Naive thymus-derived CD4-positive, alpha-beta T cell (primary cell): Measurements from ENCODE around the gene SH2D3C. TPM values are rescaled to one million over a fixed set of nuclear protein-coding genes. Genes with fewer than 3 reads are reported as not detected.

Source experiments
- ATAC-seq: fragments of 150-1000 bp; cut with Tn5 transposase; 2 replicates; pipeline ENCODE4 v1.10.0; 2021; ENCODE audit warnings: mild to moderate bottlenecking, moderate library complexity
- CTCF ChIA-PET: fragments of 350-600 bp; sonication (Branson Sonifier 250); formaldehyde crosslinking; loops from one replicate; lab custom pipeline; 2021; ENCODE audit warnings: antibody characterized with exemption; lab: Charles Lee
- POLR2A ChIA-PET: fragments of 350-600 bp; sonication (Branson Sonifier 250); formaldehyde crosslinking; loops from one replicate; lab custom pipeline; 2021; ENCODE audit warnings: antibody characterized with exemption, inconsistent platforms; lab: Charles Lee
- DNase-seq, 9 donors: peaks; one replicate each; pipeline versions ENCODE4 v3.0.0 to v3.0.0-alpha.2; 2020 to 2022; ENCODE audit warnings: mixed read lengths in 1 of 9
- H3K27ac ChIP-seq: one replicate; pipeline ENCODE4 v1.7.0; 2013; ENCODE audit warnings: mild to moderate bottlenecking, low read depth, low read length, moderate library complexity
- H3K27me3 ChIP-seq, 2 donors: one replicate each; pipeline ENCODE4 v1.7.0; 2013; ENCODE audit warnings: low read length in 2 of 2, mild to moderate bottlenecking in 2 of 2, moderate library complexity in 2 of 2; ENCODE audit not compliant: control insufficient read depth in 2 of 2, insufficient read depth in 2 of 2
- H3K36me3 ChIP-seq, 3 experiments: 1 replicate in 2 of 3; 2 replicates in 1 of 3; pipeline ENCODE4 v1.7.0; 2013; ENCODE audit warnings: low read length in 3 of 3, mild to moderate bottlenecking in 3 of 3, moderate library complexity in 1 of 3; ENCODE audit not compliant: insufficient read depth in 3 of 3, control insufficient read depth in 2 of 3
- H3K4me1 ChIP-seq, 2 donors: one replicate each; pipeline ENCODE4 v1.7.0; 2013; ENCODE audit warnings: low read length in 2 of 2, mild to moderate bottlenecking in 2 of 2, moderate library complexity in 1 of 2; ENCODE audit not compliant: control insufficient read depth in 2 of 2, insufficient read depth in 2 of 2
- H3K4me3 ChIP-seq: 2 replicates; pipeline ENCODE4 v1.7.0; 2013; ENCODE audit warnings: mild to moderate bottlenecking, low read length
- H3K9me3 ChIP-seq, 3 experiments: 1 replicate in 2 of 3; 2 replicates in 1 of 3; pipeline ENCODE4 v1.7.0; 2013; ENCODE audit warnings: low read length in 3 of 3; ENCODE audit not compliant: control insufficient read depth in 2 of 3
- H3K27ac Mint-ChIP-seq, 9 donors: one replicate each; pipeline ENCODE4 v1.8.0; 2020 to 2022; ENCODE audit warnings: mixed read lengths in 9 of 9, mild to moderate bottlenecking in 8 of 9, moderate library complexity in 5 of 9, inconsistent platforms in 2 of 9
- H3K27me3 Mint-ChIP-seq, 5 donors: one replicate each; pipeline ENCODE4 v1.8.0; 2021 to 2022; ENCODE audit warnings: mixed read lengths in 5 of 5, mild to moderate bottlenecking in 1 of 5
- H3K36me3 Mint-ChIP-seq, 5 donors: one replicate each; pipeline ENCODE4 v1.8.0; 2020 to 2022; ENCODE audit warnings: mixed read lengths in 5 of 5, mild to moderate bottlenecking in 3 of 5, inconsistent platforms in 1 of 5
- H3K4me1 Mint-ChIP-seq, 7 donors: one replicate each; pipeline ENCODE4 v1.8.0; 2020 to 2022; ENCODE audit warnings: mixed read lengths in 7 of 7, mild to moderate bottlenecking in 3 of 7, inconsistent platforms in 1 of 7
- H3K4me3 Mint-ChIP-seq, 10 donors: one replicate each; pipeline ENCODE4 v1.8.0; 2020 to 2022; ENCODE audit warnings: mild to moderate bottlenecking in 10 of 10, mixed read lengths in 10 of 10, moderate library complexity in 6 of 10, inconsistent platforms in 2 of 10
- H3K9me3 Mint-ChIP-seq, 11 donors: one replicate each; pipeline ENCODE4 v1.8.0; 2020 to 2022; ENCODE audit warnings: mixed read lengths in 11 of 11, mild to moderate bottlenecking in 4 of 11, inconsistent platforms in 1 of 11, moderate library complexity in 1 of 11
- intact Hi-C, 2 donors: fragments of 100-400 bp; cut with micrococcal nuclease; formaldehyde crosslinking; loops; one replicate each; pipeline ENCODE4 v1.15.1; 2023
- polyA plus RNA-seq, 2 donors: library from polyadenylated mRNA; unstranded; fragments of 300-500 nt; fragmentation: Illumina TruSeq; gene quantifications; one replicate each; pipeline ENCODE4 v1.2.3, GENCODE V29; 2021
- total RNA-seq, 6 experiments: library from RNA in 5 of 6; stranded (reverse) in 5 of 6; gene quantifications; 1 replicate in 5 of 6; 2 replicates in 1 of 6; pipeline ENCODE4 v1.2.3 and lab custom pipeline; 2021 to 2026

The SH2D3C gene, protein sequence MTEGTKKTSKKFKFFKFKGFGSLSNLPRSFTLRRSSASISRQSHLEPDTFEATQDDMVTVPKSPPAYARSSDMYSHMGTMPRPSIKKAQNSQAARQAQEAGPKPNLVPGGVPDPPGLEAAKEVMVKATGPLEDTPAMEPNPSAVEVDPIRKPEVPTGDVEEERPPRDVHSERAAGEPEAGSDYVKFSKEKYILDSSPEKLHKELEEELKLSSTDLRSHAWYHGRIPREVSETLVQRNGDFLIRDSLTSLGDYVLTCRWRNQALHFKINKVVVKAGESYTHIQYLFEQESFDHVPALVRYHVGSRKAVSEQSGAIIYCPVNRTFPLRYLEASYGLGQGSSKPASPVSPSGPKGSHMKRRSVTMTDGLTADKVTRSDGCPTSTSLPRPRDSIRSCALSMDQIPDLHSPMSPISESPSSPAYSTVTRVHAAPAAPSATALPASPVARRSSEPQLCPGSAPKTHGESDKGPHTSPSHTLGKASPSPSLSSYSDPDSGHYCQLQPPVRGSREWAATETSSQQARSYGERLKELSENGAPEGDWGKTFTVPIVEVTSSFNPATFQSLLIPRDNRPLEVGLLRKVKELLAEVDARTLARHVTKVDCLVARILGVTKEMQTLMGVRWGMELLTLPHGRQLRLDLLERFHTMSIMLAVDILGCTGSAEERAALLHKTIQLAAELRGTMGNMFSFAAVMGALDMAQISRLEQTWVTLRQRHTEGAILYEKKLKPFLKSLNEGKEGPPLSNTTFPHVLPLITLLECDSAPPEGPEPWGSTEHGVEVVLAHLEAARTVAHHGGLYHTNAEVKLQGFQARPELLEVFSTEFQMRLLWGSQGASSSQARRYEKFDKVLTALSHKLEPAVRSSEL
- total RNA-seq (10 to 100 TPM; 26.1 to 68.3 (median 51.9) TPM), polyA plus RNA-seq (10 to 100 TPM; 20.9 to 72.9 TPM), total RNA-seq (lab: John Stamatoyannopoulos, UW) (37.3 reads per million, percentile 65 among the genes with 10 or more reads in this experiment)

- Histone ChIP-seq H3K36me3 (peaks cover 7 to 20% (median 10%) of the 10 kb centered on the region in 3 experiments), H3K4me1 (peaks cover 50 to 56% of the 10 kb centered on the region in 2 donors), H3K4me3 (peak within 1 kb of the TSS; percentile 97), H3K27ac (peak within 1 kb of the TSS; percentile 88), H3K27me3 (no peaks in the 10 kb centered on the region), H3K9me3 (no peaks in the 10 kb centered on the region)
- no peaks in the 10 kb centered on the region for H3K27me3 Mint-ChIP-seq
- peak within 1 kb of the TSS; percentile 94 to 100 (median 98) for H3K4me3 Mint-ChIP-seq
- H3K36me3 Mint-ChIP-seq = peaks cover 0 to 29% (median 4%) of the 10 kb centered on the region in 5 donors
- ATAC-seq (peak; percentile 50), DNase-seq (peak in 7 of 9 donors; percentile 34 to 62 (median 42))
- H3K9me3 Mint-ChIP-seq = no peaks in the 10 kb centered on the region
- CTCF ChIA-PET = interaction anchor here (0.8 to 2.1 kb wide), 3 partner anchors 43 to 190 kb away, joined by 3 to 9 read pairs (median 5); partner anchors contain the start of gene TOR2A
- H3K4me1 Mint-ChIP-seq = peaks cover 30 to 73% (median 57%) of the 10 kb centered on the region in 7 donors
- H3K27ac Mint-ChIP-seq = peak within 1 kb of the TSS; percentile 92 to 98 (median 94)
- POLR2A ChIA-PET = interaction anchor here (0.7 to 1.9 kb wide), 13 partner anchors 8 to 141 kb away, joined by 3 to 19 read pairs (median 4); partner anchors contain the start of genes FPGS and TOR2A
- intact Hi-C loops = loop anchor here (1.0 to 10.0 kb wide), 6 partner anchors 7 to 496 kb away; partner anchors contain the start of genes GOLGA2 (in 1 of the 2), PTGES2 (in 1 of the 2), STXBP1 (in 1 of the 2) and SWI5 (in 1 of the 2)
Observed at GRCh38 chr9:127778280-127779135, at the start of gene SH2D3C. SH2D3C (minus strand) TSS chr9:127778666; CDS start chr9:127778627, 39 bp downstream.

DNA sequence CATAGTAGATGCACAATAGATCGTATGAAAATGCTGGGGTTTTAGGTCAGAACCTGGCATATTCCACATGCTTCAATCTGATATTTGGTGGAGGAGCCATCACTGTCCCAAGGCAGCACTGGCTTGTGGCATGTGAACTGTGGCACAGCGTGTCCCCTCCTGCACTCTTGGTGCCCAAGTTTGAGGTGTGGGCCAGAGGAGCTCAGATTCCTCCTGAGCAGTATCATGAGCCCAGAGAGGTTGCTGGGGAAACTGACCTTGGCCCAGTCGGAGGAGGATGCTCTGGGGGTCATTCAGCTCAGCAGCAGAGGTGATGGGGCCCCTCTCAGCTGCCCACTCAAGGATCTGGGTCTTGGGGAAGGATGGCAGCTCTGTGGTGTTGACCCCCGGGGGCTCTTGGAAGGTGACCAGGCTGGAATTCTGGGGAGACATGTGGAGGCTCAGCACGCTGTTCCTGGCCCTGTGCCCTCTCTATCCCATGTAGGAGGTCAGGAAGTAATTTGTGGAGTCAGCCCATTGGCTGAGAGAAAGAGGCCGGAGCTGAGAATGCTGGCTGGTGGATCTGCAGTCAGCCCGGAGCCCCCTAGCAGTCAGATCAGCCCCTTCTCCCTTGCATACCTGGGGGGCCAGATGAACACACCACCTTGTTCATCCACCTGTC, 47.9 kb upstream of the SH2D3C start:
- H3K4me1 Mint-ChIP-seq = peaks cover 0 to 7% (median 4%) of the 10 kb centered on the region in 7 donors
- H3K36me3 ChIP-seq = peaks cover 0 to 7% (median 0%) of the 10 kb centered on the region in 3 experiments
- no peaks in the 10 kb centered on the region for H3K4me1 ChIP-seq
- H3K9me3 Mint-ChIP-seq = no peaks in the 10 kb centered on the region
- intact Hi-C loops = no loop called here
- no peak overlapping the region for H3K4me3 ChIP-seq
- H3K9me3 ChIP-seq = no peaks in the 10 kb centered on the region
- peak overlapping the region in 3 of 9 donors; percentile 28 to 88 (median 56) for H3K27ac Mint-ChIP-seq
- H3K27me3 ChIP-seq = no peaks in the 10 kb centered on the region
- ATAC-seq (no peak), DNase-seq (no peak)
- no peak overlapping the region for H3K4me3 Mint-ChIP-seq
- peaks cover 0 to 4% (median 0%) of the 10 kb centered on the region in 5 donors for H3K36me3 Mint-ChIP-seq
- no peaks in the 10 kb centered on the region for H3K27me3 Mint-ChIP-seq
- no peak overlapping the region for H3K27ac ChIP-seq
- CTCF ChIA-PET = interaction anchor here (0.6 kb wide), 1 partner anchor 22 kb away, joined by 4 read pairs; no protein-coding TSS in a partner anchor
- POLR2A ChIA-PET = no interaction called here

- Histone ChIP-seq H3K36me3 (peaks cover 0 to 7% (median 0%) of the 10 kb centered on the region in 3 experiments), H3K4me1 (no peaks in the 10 kb centered on the region), H3K4me3 (no peak overlapping the region), H3K27me3 (no peaks in the 10 kb centered on the region), H3K9me3 (no peaks in the 10 kb centered on the region), H3K27ac (no peak overlapping the region)
- CTCF ChIA-PET = interaction anchor here (0.6 kb wide), 1 partner anchor 38 kb away, joined by 3 read pairs; no protein-coding TSS in a partner anchor
- Mint-ChIP-seq H3K9me3 (no peaks in the 10 kb centered on the region), H3K27me3 (no peaks in the 10 kb centered on the region), H3K36me3 (peaks cover 0 to 5% (median 3%) of the 10 kb centered on the region in 5 donors), H3K4me3 (no peak overlapping the region), H3K27ac (peak overlapping the region in 1 of 9 donors; percentile 26), H3K4me1 (peaks cover 0 to 7% (median 0%) of the 10 kb centered on the region in 7 donors)
- POLR2A ChIA-PET = no interaction called here
- ATAC-seq = no peak
- no peak for DNase-seq
- intact Hi-C loops = no loop called here
Observed at GRCh38 chr9:127825319-127826051, 47.0 kb upstream of the SH2D3C start.

- Histone ChIP-seq H3K36me3 (peaks cover 0 to 31% (median 1%) of the 10 kb centered on the region in 3 experiments), H3K4me1 (no peaks in the 10 kb centered on the region), H3K27ac (no peak overlapping the region), H3K4me3 (no peak overlapping the region), H3K9me3 (no peaks in the 10 kb centered on the region), H3K27me3 (no peaks in the 10 kb centered on the region)
- no peaks in the 10 kb centered on the region for H3K9me3 Mint-ChIP-seq
- ATAC-seq (no peak), DNase-seq (no peak)
- H3K36me3 Mint-ChIP-seq = peaks cover 0 to 19% (median 3%) of the 10 kb centered on the region in 5 donors
- H3K27me3 Mint-ChIP-seq = no peaks in the 10 kb centered on the region
- intact Hi-C loops = no loop called here
- H3K4me3 Mint-ChIP-seq = no peak overlapping the region
- CTCF ChIA-PET = no interaction called here
- peak overlapping the region in 2 of 9 donors; percentile 12 to 45 for H3K27ac Mint-ChIP-seq
- peaks cover 0 to 5% (median 0%) of the 10 kb centered on the region in 7 donors for H3K4me1 Mint-ChIP-seq
- POLR2A ChIA-PET = no interaction called here
Observed at GRCh38 chr9:127822108-127822507, 43.6 kb upstream of the SH2D3C start.

GRCh38 chr9:127818574-127818973, 40.1 kb upstream of the SH2D3C start:
- intact Hi-C loops = no loop called here
- Mint-ChIP-seq H3K27ac (peak overlapping the region in 1 of 9 donors; percentile 32), H3K9me3 (no peaks in the 10 kb centered on the region), H3K4me1 (peaks cover 0 to 4% (median 0%) of the 10 kb centered on the region in 7 donors), H3K36me3 (peaks cover 0 to 18% (median 3%) of the 10 kb centered on the region in 5 donors), H3K27me3 (no peaks in the 10 kb centered on the region), H3K4me3 (no peak overlapping the region)
- ChIA-PET POLR2A (interaction anchor here (0.6 to 1.4 kb wide), 3 partner anchors 10 to 35 kb away, joined by 3 to 4 read pairs (median 3); no protein-coding TSS in a partner anchor), CTCF (no interaction called here)
- ATAC-seq = no peak
- Histone ChIP-seq H3K36me3 (peaks cover 0 to 57% (median 9%) of the 10 kb centered on the region in 3 experiments), H3K4me3 (no peak overlapping the region), H3K9me3 (no peaks in the 10 kb centered on the region), H3K27me3 (no peaks in the 10 kb centered on the region), H3K27ac (no peak overlapping the region), H3K4me1 (no peaks in the 10 kb centered on the region)
- DNase-seq = no peak
